ENCODE measurements around the gene AMACR.
"Not testable (repeated sequence)": the region's sequence is repeated elsewhere in the genome, so short reads cannot be mapped to it uniquely, and the experiment has no call there.

The AMACR gene

GRCh38 chr5:34037726-34038125, 29.9 kb upstream of the AMACR start:
- DNase-seq (ENCODE audit: low read depth in 1 of 2, low spot score in 1 of 2): no peak

GRCh38 chr5:34035756-34036155, 27.9 kb upstream of the AMACR start:
- DNase-seq (ENCODE audit: low read depth in 1 of 2, low spot score in 1 of 2): no peak

- no peak for DNase-seq (ENCODE audit: low read depth in 1 of 2, low spot score in 1 of 2)
Observed at GRCh38 chr5:34034534-34035327, 26.9 kb upstream of the AMACR start.

GRCh38 chr5:34031966-34032365, 24.1 kb upstream of the AMACR start:
- DNase-seq (ENCODE audit: low read depth in 1 of 2, low spot score in 1 of 2): no peak

GRCh38 chr5:34031117-34031516, 23.3 kb upstream of the AMACR start:
- no peak for DNase-seq (ENCODE audit: low read depth in 1 of 2, low spot score in 1 of 2)

- not testable (repeated sequence) for DNase-seq (ENCODE audit: low read depth in 1 of 2, low spot score in 1 of 2)
Observed at GRCh38 chr5:34030585-34030984, 22.7 kb upstream of the AMACR start.

GRCh38 chr5:34030048-34030447, 22.2 kb upstream of the AMACR start:
- DNase-seq (ENCODE audit: low read depth in 1 of 2, low spot score in 1 of 2): no peak

- no peak for DNase-seq (ENCODE audit: low read depth in 1 of 2, low spot score in 1 of 2)
Observed at GRCh38 chr5:34028349-34028748, 20.5 kb upstream of the AMACR start.

GRCh38 chr5:34026089-34026761, 18.4 kb upstream of the AMACR start:
- DNase-seq (ENCODE audit: low read depth in 1 of 2, low spot score in 1 of 2): no peak

- no peak for DNase-seq (ENCODE audit: low read depth in 1 of 2, low spot score in 1 of 2)
Observed at GRCh38 chr5:34022121-34022705, 14.4 kb upstream of the AMACR start.

- DNase-seq (ENCODE audit: low read depth in 1 of 2, low spot score in 1 of 2): no peak
Observed at GRCh38 chr5:34021334-34021733, 13.5 kb upstream of the AMACR start.

- DNase-seq (ENCODE audit: low read depth in 1 of 2, low spot score in 1 of 2): no peak
Observed at GRCh38 chr5:34020726-34021125, 12.9 kb upstream of the AMACR start.

- DNase-seq (ENCODE audit: low read depth in 1 of 2, low spot score in 1 of 2): no peak
Observed at GRCh38 chr5:34017254-34017653, 9.4 kb upstream of the AMACR start.

GRCh38 chr5:34016750-34017149, 8.9 kb upstream of the AMACR start:
- no peak for DNase-seq (ENCODE audit: low read depth in 1 of 2, low spot score in 1 of 2)

GRCh38 chr5:34016222-34016621, 8.4 kb upstream of the AMACR start:
- DNase-seq (ENCODE audit: low read depth in 1 of 2, low spot score in 1 of 2): no peak

GRCh38 chr5:34015120-34015822, 7.4 kb upstream of the AMACR start:
- no peak for DNase-seq (ENCODE audit: low read depth in 1 of 2, low spot score in 1 of 2)

- no peak for DNase-seq (ENCODE audit: low read depth in 1 of 2, low spot score in 1 of 2)
Observed at GRCh38 chr5:34014626-34015025, 6.8 kb upstream of the AMACR start.

GRCh38 chr5:34013547-34013946, 5.7 kb upstream of the AMACR start:
- DNase-seq (ENCODE audit: low read depth in 1 of 2, low spot score in 1 of 2): no peak

- DNase-seq (ENCODE audit: low read depth in 1 of 2, low spot score in 1 of 2): no peak
Observed at GRCh38 chr5:34012791-34013190, 4.9 kb upstream of the AMACR start.

GRCh38 chr5:34011536-34011935, 3.7 kb upstream of the AMACR start:
- DNase-seq (ENCODE audit: low read depth in 1 of 2, low spot score in 1 of 2): no peak

GRCh38 chr5:34010146-34010545, 2.3 kb upstream of the AMACR start:
- DNase-seq (ENCODE audit: low read depth in 1 of 2, low spot score in 1 of 2): not testable (repeated sequence)

- no peak for DNase-seq (ENCODE audit: low read depth in 1 of 2, low spot score in 1 of 2)
Observed at GRCh38 chr5:34009610-34010009, 1.8 kb upstream of the AMACR start.
